Astrocyte (in vitro differentiated cells and primary cell): Measurements from ENCODE around the gene ZNF687. TPM values are rescaled to one million over a fixed set of nuclear protein-coding genes. Genes with fewer than 3 reads are reported as not detected.

Experiments
- DNase-seq: peaks from one replicate; pipeline ENCODE4 v3.0.0-alpha.2; 2010; ENCODE audit warnings: low read depth
- FAIRE-seq: peaks from 2 replicates; lab custom pipeline; 2011; peaks lifted over from hg19 to GRCh38; lab: Jason Lieb, UNC
- H2AFZ ChIP-seq: 2 replicates; pipeline ENCODE4 v1.6.0; 2012; ENCODE audit warnings: low read depth, low read length, inconsistent platforms
- H3K27ac ChIP-seq: 2 replicates; pipeline ENCODE4 v1.5.1; 2011; ENCODE audit warnings: low read depth, low read length, inconsistent platforms
- H3K27me3 ChIP-seq: 2 replicates; pipeline ENCODE4 v1.6.0; 2011; ENCODE audit warnings: low read length, inconsistent platforms; ENCODE audit not compliant: insufficient read depth
- H3K36me3 ChIP-seq: 2 replicates; pipeline ENCODE4 v1.5.1; 2011; ENCODE audit warnings: low read length, inconsistent platforms; ENCODE audit not compliant: insufficient read depth
- H3K4me1 ChIP-seq: 2 replicates; pipeline ENCODE4 v1.5.1; 2011; ENCODE audit warnings: low read length, inconsistent platforms; ENCODE audit not compliant: insufficient read depth
- H3K4me2 ChIP-seq: 2 replicates; pipeline ENCODE4 v1.6.0; 2012; ENCODE audit warnings: low read length, inconsistent platforms
- H3K4me3 ChIP-seq: 2 replicates; pipeline ENCODE4 v1.5.1; 2011; ENCODE audit warnings: low read depth, mild to moderate bottlenecking, low read length, inconsistent platforms; ENCODE audit not compliant: insufficient read depth
- H3K79me2 ChIP-seq: 2 replicates; pipeline ENCODE4 v1.6.0; 2012; ENCODE audit warnings: mild to moderate bottlenecking, low read length, inconsistent platforms; ENCODE audit not compliant: insufficient read depth
- H3K9ac ChIP-seq: 2 replicates; pipeline ENCODE4 v1.6.0; 2012; ENCODE audit warnings: mild to moderate bottlenecking, low read length, inconsistent platforms
- H3K9me3 ChIP-seq: 2 replicates; pipeline ENCODE4 v1.5.1; 2012; ENCODE audit warnings: low read depth, mild to moderate bottlenecking, low read length, inconsistent platforms; ENCODE audit not compliant: insufficient read depth
- H4K20me1 ChIP-seq: 2 replicates; pipeline ENCODE4 v1.6.0; 2012; ENCODE audit warnings: low read length, inconsistent platforms; ENCODE audit not compliant: insufficient read depth
- H3K27ac Mint-ChIP-seq: one replicate; pipeline ENCODE4 v1.8.0; 2021; ENCODE audit warnings: mild to moderate bottlenecking, mixed read lengths; ENCODE audit not compliant: unreplicated experiment
- H3K27me3 Mint-ChIP-seq: one replicate; pipeline ENCODE4 v1.8.0; 2021; ENCODE audit warnings: low read depth, mixed read lengths; ENCODE audit not compliant: unreplicated experiment
- H3K36me3 Mint-ChIP-seq: one replicate; pipeline ENCODE4 v1.8.0; 2021; ENCODE audit warnings: low read depth, mixed read lengths; ENCODE audit not compliant: unreplicated experiment
- H3K4me1 Mint-ChIP-seq: one replicate; pipeline ENCODE4 v1.8.0; 2021; ENCODE audit warnings: low read depth, mixed read lengths; ENCODE audit not compliant: unreplicated experiment
- H3K4me3 Mint-ChIP-seq: one replicate; pipeline ENCODE4 v1.8.0; 2021; ENCODE audit warnings: mild to moderate bottlenecking, moderate library complexity, mixed read lengths; ENCODE audit not compliant: unreplicated experiment
- H3K9me3 Mint-ChIP-seq: one replicate; pipeline ENCODE4 v1.8.0; 2021; ENCODE audit warnings: mild to moderate bottlenecking, mixed read lengths; ENCODE audit not compliant: unreplicated experiment
- EZH2 ChIP-seq: IDR thresholded peaks from 2 replicates; pipeline ENCODE4 v1.6.1; 2012; ENCODE audit warnings: mild to moderate bottlenecking, low read length, inconsistent platforms; ENCODE audit not compliant: insufficient read depth
- total RNA-seq: library from RNA; stranded (reverse); gene quantifications from 2 replicates; pipeline ENCODE4 v1.2.1, GENCODE V29; 2021
- TF ChIP-seq, protein P1 (sequence below): IDR thresholded peaks from 2 replicates; pipeline ENCODE4 v1.5.1; 2011; ENCODE audit warnings: low read depth, mild to moderate bottlenecking, inconsistent platforms, low read length, moderate library complexity; ENCODE audit not compliant: insufficient read depth

ZNF687 gene
- total RNA-seq, 1 donor from 2014 or later = 15.4 TPM

DNA sequence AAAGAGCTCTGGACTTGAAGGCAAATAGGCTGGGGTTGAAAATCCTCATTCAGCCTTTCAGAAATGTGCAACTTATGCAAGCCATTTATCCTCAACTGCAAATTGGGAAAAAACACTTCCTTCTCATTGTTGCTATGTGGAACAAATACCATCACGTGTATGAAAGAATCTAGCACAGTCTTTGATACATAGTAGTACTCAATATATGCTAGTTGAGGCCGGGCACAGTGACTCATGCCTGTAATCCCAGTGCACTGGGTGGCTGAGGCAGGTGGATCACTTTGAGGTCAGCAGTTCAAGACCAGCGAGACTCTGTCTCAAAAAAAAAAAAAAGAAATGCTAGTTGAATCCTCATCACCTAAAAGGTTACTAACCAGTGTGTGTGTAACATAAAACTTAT lies 36.9 kb downstream of the ZNF687 start:
- peaks cover 33% of the 10 kb centered on the region for H3K36me3 ChIP-seq
- Mint-ChIP-seq H3K9me3 (no peaks in the 10 kb centered on the region), H3K27me3 (no peaks in the 10 kb centered on the region), H3K36me3 (peaks cover 33% of the 10 kb centered on the region), H3K4me3 (no peak overlapping the region), H3K27ac (no peak overlapping the region), H3K4me1 (peaks cover 7% of the 10 kb centered on the region)
- no peak overlapping the region for H2AFZ ChIP-seq
- H3K27ac ChIP-seq = no peak overlapping the region
- DNase-seq = no peak
- TF ChIP-seq, protein P1, sequence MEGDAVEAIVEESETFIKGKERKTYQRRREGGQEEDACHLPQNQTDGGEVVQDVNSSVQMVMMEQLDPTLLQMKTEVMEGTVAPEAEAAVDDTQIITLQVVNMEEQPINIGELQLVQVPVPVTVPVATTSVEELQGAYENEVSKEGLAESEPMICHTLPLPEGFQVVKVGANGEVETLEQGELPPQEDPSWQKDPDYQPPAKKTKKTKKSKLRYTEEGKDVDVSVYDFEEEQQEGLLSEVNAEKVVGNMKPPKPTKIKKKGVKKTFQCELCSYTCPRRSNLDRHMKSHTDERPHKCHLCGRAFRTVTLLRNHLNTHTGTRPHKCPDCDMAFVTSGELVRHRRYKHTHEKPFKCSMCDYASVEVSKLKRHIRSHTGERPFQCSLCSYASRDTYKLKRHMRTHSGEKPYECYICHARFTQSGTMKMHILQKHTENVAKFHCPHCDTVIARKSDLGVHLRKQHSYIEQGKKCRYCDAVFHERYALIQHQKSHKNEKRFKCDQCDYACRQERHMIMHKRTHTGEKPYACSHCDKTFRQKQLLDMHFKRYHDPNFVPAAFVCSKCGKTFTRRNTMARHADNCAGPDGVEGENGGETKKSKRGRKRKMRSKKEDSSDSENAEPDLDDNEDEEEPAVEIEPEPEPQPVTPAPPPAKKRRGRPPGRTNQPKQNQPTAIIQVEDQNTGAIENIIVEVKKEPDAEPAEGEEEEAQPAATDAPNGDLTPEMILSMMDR = no peak
- TF ChIP-seq EZH2 = no peak
- H3K4me2 ChIP-seq = no peak overlapping the region
- H3K4me1 ChIP-seq = peaks cover 8% of the 10 kb centered on the region
- peaks cover 68% of the 10 kb centered on the region for H3K79me2 ChIP-seq
- H3K27me3 ChIP-seq = no peaks in the 10 kb centered on the region
- no peak overlapping the region for H3K9ac ChIP-seq
- H3K4me3 ChIP-seq = no peak overlapping the region
- FAIRE-seq = no peak
- H3K9me3 ChIP-seq = no peaks in the 10 kb centered on the region
- H4K20me1 ChIP-seq = peaks cover 54% of the 10 kb centered on the region

DNA sequence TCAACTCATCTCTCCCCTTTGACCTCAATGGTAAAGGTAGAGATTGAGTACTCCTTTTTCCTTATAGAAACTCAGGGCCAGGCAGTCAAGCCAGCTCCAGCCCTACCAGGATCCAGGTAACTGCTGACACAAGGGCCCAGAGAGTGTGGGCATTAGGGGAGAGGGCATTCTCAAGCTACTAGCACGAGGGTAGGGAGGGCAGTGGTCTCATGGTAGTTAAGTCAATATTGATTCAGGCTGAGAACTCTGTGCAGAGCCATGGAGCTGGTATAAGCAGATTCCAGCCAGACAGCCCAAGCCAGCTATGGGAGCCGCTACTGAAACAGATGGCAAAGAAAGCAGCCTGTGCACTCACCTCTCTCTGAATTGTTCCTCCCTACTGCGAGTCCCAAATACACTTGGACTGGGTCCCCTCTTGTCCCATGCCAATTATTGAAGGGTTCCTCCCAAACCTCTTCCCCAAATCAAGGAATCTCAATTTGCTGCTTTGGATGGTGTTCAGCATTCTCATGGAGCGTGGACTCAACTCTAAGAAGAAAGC lies 42.4 kb downstream of the ZNF687 start:
- no peak for FAIRE-seq
- Histone ChIP-seq H3K27me3 (no peaks in the 10 kb centered on the region), H3K4me1 (peaks cover 29% of the 10 kb centered on the region), H3K36me3 (peaks cover 25% of the 10 kb centered on the region), H3K9ac (no peak overlapping the region), H3K79me2 (peaks cover 73% of the 10 kb centered on the region), H2AFZ (no peak overlapping the region), H3K4me2 (peak overlapping the region; percentile 99), H3K4me3 (no peak overlapping the region), H3K27ac (peak overlapping the region; percentile 27), H3K9me3 (no peaks in the 10 kb centered on the region), H4K20me1 (peaks cover 54% of the 10 kb centered on the region)
- Mint-ChIP-seq H3K4me1 (peaks cover 12% of the 10 kb centered on the region), H3K9me3 (no peaks in the 10 kb centered on the region), H3K36me3 (peaks cover 14% of the 10 kb centered on the region), H3K27me3 (no peaks in the 10 kb centered on the region), H3K27ac (no peak overlapping the region), H3K4me3 (no peak overlapping the region)
- TF ChIP-seq EZH2 = no peak
- TF ChIP-seq, protein P1 = no peak
- DNase-seq = no peak

DNA sequence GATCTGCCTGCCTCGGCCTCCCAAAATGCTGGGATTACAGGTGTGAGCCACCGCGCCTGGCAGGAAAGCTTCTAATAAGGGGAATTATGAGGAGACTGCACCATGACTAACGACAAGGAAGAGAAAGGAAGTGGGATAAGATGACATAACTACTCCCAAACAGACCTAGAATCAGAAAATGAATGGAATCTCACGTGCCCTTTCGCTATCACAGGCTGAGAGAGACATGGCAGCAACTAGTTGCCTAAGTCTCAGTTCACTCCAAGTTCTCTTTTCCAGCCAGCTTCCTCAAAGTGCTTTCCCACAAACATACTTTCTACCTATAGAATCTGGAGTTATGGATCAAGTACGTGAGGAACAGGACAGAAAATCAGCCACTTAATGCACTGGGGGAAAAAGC lies 43.1 kb downstream of the ZNF687 start:
- Histone ChIP-seq H3K36me3 (peaks cover 24% of the 10 kb centered on the region), H3K9ac (peak overlapping the region; percentile 93), H2AFZ (no peak overlapping the region), H3K27me3 (no peaks in the 10 kb centered on the region), H3K27ac (peak overlapping the region; percentile 93), H3K4me1 (peaks cover 29% of the 10 kb centered on the region), H4K20me1 (peaks cover 49% of the 10 kb centered on the region), H3K4me2 (peak overlapping the region; percentile 99), H3K79me2 (peaks cover 68% of the 10 kb centered on the region), H3K4me3 (peak overlapping the region; percentile 92), H3K9me3 (no peaks in the 10 kb centered on the region)
- Mint-ChIP-seq H3K36me3 (peaks cover 14% of the 10 kb centered on the region), H3K4me1 (peaks cover 12% of the 10 kb centered on the region), H3K27me3 (no peaks in the 10 kb centered on the region), H3K27ac (peak overlapping the region; percentile 88), H3K9me3 (no peaks in the 10 kb centered on the region), H3K4me3 (peak overlapping the region; percentile 90)
- DNase-seq (peak; percentile 42), FAIRE-seq (no peak)
- no peak for TF ChIP-seq EZH2
